Gastroesophageal sphincter (tissue), 4 donors: ENCODE measurements around the gene ABLIM2. TPM values are rescaled to one million over a fixed set of nuclear protein-coding genes. Genes with fewer than 3 reads are reported as not detected.

Experiments used
- ATAC-seq: fragments of 150-250 bp; one replicate; pipeline ENCODE4 v1.9.1; 2016; ENCODE audit warnings: mild to moderate bottlenecking, moderate library complexity
- H3K27ac ChIP-seq, 4 donors: fragments of 200-600 bp; sonication (generic) in 3 of 4; 1 replicate in 3 of 4; 2 replicates in 1 of 4; pipeline ENCODE4 v1.5.1; 2016 to 2019
- H3K27me3 ChIP-seq: fragments of 200-600 bp; sonication (generic); one replicate; pipeline ENCODE4 v1.5.1; 2019
- H3K36me3 ChIP-seq, 2 donors: fragments of 200-600 bp; sonication (generic); one replicate each; pipeline ENCODE4 v1.5.1; 2019; ENCODE audit warnings: control low read depth in 1 of 2
- H3K4me1 ChIP-seq, 3 donors: fragments of 200-600 bp; sonication (generic); 1 replicate in 2 of 3; 2 replicates in 1 of 3; pipeline ENCODE4 v1.5.1; 2016 to 2019; ENCODE audit warnings: control low read depth in 2 of 3
- H3K4me3 ChIP-seq, 2 donors: fragments of 200-600 bp; sonication (generic); one replicate each; pipeline ENCODE4 v1.5.1; 2019; ENCODE audit warnings: mild to moderate bottlenecking in 1 of 2, moderate library complexity in 1 of 2
- H3K9me3 ChIP-seq, 3 donors: fragments of 200-600 bp; sonication (generic); one replicate each; pipeline ENCODE4 v1.5.1; 2017 to 2019; ENCODE audit warnings: control low read depth in 2 of 3
- EP300 ChIP-seq: sonication (generic); formaldehyde crosslinking; IDR thresholded peaks from one replicate; pipeline ENCODE4 v1.6.1; 2017; ENCODE audit warnings: antibody characterized with exemption, mild to moderate bottlenecking
- POLR2A ChIP-seq, 2 donors: fragments of 450-650 bp; IDR thresholded peaks; one replicate each; pipeline ENCODE4 v1.6.1; 2017; ENCODE audit warnings: antibody characterized with exemption in 2 of 2, mild to moderate bottlenecking in 2 of 2, moderate library complexity in 1 of 2
- POLR2AphosphoS5 ChIP-seq: sonication (generic); formaldehyde crosslinking; IDR thresholded peaks from one replicate; pipeline ENCODE4 v1.6.1; 2017; ENCODE audit warnings: antibody characterized with exemption
- WGBS, 2 donors: methylation state at CpG; one replicate each; pipeline ENCODE4 v1.1.5; 2018; ENCODE audit warnings: low coverage in 1 of 2; 5-methylcytosine and 5-hydroxymethylcytosine counted together
- total RNA-seq, 4 donors: library from RNA; depleted of rRNA; stranded (reverse); fragments of >200 nt; gene quantifications; one replicate each; pipeline ENCODE4 v1.1.0, GENCODE V29; 2016
- TF ChIP-seq, protein P1 (sequence below), 4 experiments: fragments of 200-600 bp in 2 of 4; fragments of 450-650 bp in 2 of 4; sonication (generic) in 1 of 4; IDR thresholded peaks; one replicate each; pipeline ENCODE4 v1.5.1; 2017 to 2019; ENCODE audit warnings: antibody characterized with exemption in 4 of 4, mild to moderate bottlenecking in 2 of 4, moderate library complexity in 2 of 4

Gene ABLIM2
- total RNA-seq, 4 donors from 2014 or later: 5.0 to 13.5 (median 8.0) TPM

DNA sequence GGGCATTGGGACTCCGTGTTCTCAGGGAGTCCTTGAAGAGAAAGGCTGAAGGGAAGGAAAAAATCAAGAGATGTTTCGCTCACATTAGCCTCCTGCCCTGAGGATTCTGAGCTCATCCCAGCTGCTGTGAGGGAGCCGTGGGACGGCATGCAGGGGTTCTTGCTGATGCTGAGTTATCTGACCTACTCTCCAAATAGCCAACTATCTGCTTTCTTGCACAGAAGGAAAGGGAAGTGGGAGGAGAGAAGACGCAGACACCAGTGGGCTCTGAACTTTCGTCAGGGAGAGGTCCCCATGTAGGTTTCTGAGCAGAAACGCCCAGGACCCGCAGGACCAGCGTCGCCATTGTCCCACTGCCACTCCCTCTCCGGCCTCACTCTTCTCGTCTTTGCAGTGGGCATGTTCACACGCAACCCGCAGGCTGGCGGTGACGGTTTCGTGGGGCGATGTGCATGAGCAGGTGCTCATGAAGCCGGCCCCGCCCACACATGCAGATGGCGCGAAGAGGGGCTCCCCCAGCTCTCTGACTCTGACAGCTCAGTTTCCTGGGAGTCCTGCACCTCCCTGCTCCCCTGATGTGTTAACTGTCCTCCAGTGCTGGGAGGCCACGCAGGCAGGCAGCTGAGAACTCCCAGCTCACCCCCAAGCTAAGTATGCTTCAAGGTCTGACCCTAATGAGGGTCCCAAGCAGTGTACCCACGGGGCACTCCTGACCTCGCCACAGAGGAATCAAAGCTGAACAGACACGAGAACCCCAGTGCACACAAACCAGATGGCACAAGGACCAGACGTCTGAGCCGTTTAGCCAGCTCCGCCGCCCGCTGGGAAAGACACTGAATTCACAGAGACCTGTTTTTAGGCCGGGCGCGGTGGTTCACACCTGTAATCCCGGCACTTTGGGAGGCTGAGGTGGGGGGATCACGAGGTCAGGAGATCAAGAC is 13.6 kb upstream of the ABLIM2 start:
- WGBS, 2 donors: 67 to 80% methylated on average over 1 to 14 of the region's 36 CpGs
- no peak for TF ChIP-seq POLR2AphosphoS5
- no peak for TF ChIP-seq POLR2A (IDR thresholded peaks at IDR 0.05)
- TF ChIP-seq, protein P1, sequence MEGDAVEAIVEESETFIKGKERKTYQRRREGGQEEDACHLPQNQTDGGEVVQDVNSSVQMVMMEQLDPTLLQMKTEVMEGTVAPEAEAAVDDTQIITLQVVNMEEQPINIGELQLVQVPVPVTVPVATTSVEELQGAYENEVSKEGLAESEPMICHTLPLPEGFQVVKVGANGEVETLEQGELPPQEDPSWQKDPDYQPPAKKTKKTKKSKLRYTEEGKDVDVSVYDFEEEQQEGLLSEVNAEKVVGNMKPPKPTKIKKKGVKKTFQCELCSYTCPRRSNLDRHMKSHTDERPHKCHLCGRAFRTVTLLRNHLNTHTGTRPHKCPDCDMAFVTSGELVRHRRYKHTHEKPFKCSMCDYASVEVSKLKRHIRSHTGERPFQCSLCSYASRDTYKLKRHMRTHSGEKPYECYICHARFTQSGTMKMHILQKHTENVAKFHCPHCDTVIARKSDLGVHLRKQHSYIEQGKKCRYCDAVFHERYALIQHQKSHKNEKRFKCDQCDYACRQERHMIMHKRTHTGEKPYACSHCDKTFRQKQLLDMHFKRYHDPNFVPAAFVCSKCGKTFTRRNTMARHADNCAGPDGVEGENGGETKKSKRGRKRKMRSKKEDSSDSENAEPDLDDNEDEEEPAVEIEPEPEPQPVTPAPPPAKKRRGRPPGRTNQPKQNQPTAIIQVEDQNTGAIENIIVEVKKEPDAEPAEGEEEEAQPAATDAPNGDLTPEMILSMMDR (IDR thresholded peaks at IDR 0.05): no peak
- no peak for TF ChIP-seq EP300
- ATAC-seq: no peak

DNA sequence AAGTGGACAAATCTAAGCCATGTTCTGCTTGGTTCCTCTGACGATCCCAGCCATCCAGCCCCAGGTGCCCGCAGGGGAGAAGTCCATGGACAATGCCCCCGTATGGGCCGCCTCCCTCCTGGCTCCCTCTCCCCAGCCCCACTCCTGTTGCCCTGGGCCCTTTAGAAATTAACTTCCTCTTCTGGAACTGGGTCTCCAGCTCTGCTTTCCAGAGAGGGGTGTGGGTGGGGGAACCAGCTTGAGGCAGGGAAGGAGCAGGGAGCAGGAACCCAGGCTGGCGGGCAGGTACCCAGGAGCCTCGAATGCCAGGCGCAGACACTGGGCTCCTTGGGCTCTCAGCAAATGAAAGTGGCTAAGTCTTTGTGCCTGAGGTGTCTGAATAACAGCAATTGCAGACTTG is 12.7 kb upstream of the ABLIM2 start:
- Histone ChIP-seq H3K4me3 (no peak overlapping the region), H3K36me3 (no peaks in the 10 kb centered on the region), H3K9me3 (peaks cover 0 to 14% (median 0%) of the 10 kb centered on the region in 3 donors), H3K27me3 (peaks cover 13% of the 10 kb centered on the region), H3K27ac (no peak overlapping the region), H3K4me1 (no peaks in the 10 kb centered on the region)
- no peak for ATAC-seq
- 80 to 93% methylated on average over 2 to 3 of the region's 7 CpGs for WGBS, 2 donors
- TF ChIP-seq POLR2A (IDR thresholded peaks at IDR 0.05): no peak

More for the DNA sequence above, 13.6 kb upstream of the ABLIM2 start:
- Histone ChIP-seq H3K4me1 (no peaks in the 10 kb centered on the region), H3K27me3 (peaks cover 13% of the 10 kb centered on the region), H3K4me3 (no peak overlapping the region), H3K9me3 (peaks cover 0 to 14% (median 0%) of the 10 kb centered on the region in 3 donors), H3K27ac (no peak overlapping the region), H3K36me3 (no peaks in the 10 kb centered on the region)

DNA sequence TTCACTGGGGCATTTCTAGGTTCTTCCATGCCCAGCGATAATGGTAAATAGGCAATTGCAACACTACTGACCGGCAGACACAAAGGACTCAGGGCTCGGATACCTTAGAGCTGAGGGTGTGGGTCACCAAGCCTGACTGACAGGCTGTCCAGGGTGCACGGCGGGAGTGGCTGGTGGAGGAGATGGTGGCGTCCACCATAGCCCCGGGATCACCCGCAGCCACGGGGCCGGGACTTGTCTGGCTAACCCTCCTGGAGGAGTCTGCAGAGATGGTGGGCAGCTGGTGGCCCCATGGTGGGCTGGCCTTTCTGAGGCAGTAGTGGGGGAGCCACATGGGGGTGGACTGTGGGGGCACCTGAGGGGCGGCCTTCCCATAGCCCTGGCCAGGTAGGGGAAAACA is 11.7 kb upstream of the ABLIM2 start:
- Histone ChIP-seq H3K27me3 (peaks cover 13% of the 10 kb centered on the region), H3K4me1 (no peaks in the 10 kb centered on the region), H3K9me3 (peaks cover 0 to 14% (median 0%) of the 10 kb centered on the region in 3 donors), H3K36me3 (no peaks in the 10 kb centered on the region), H3K4me3 (no peak overlapping the region), H3K27ac (no peak overlapping the region)
- no peak for ATAC-seq
- WGBS, 2 donors: 93% methylated on average over 9 of the region's 11 CpGs; no CpG with 5 or more reads in 1 of the 2 donors
- TF ChIP-seq, protein P1 (IDR thresholded peaks at IDR 0.05): no peak
- TF ChIP-seq EP300 (no peak), POLR2A (IDR thresholded peaks at IDR 0.05) (no peak), POLR2AphosphoS5 (no peak)

DNA sequence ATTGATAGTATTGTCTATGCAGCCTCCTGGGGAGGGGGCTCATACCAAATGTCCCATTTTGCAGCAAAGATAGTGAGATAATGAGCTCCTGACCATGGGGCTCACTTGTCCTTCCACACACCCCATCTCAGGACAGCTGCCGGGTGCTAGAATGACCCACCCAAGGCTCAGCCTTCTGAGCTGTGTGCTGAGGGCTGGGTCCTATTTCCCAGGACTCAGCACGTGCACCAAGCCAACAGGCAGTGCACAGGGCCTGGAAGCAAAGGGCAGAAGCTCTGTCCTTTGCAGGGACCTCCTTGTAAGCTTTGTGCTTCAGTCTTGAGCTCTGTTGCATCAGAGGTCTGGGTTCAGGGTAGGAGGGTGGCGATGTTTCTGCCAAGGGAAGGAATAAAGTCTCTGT is 11.2 kb upstream of the ABLIM2 start:
- WGBS, 2 donors: no CpG with 5 or more reads among the region's 3 CpGs
- Histone ChIP-seq H3K9me3 (peaks cover 0 to 14% (median 0%) of the 10 kb centered on the region in 3 donors), H3K4me1 (no peaks in the 10 kb centered on the region), H3K27ac (no peak overlapping the region), H3K36me3 (no peaks in the 10 kb centered on the region), H3K27me3 (peaks cover 13% of the 10 kb centered on the region), H3K4me3 (no peak overlapping the region)
- no peak for TF ChIP-seq POLR2AphosphoS5
- no peak for ATAC-seq

DNA sequence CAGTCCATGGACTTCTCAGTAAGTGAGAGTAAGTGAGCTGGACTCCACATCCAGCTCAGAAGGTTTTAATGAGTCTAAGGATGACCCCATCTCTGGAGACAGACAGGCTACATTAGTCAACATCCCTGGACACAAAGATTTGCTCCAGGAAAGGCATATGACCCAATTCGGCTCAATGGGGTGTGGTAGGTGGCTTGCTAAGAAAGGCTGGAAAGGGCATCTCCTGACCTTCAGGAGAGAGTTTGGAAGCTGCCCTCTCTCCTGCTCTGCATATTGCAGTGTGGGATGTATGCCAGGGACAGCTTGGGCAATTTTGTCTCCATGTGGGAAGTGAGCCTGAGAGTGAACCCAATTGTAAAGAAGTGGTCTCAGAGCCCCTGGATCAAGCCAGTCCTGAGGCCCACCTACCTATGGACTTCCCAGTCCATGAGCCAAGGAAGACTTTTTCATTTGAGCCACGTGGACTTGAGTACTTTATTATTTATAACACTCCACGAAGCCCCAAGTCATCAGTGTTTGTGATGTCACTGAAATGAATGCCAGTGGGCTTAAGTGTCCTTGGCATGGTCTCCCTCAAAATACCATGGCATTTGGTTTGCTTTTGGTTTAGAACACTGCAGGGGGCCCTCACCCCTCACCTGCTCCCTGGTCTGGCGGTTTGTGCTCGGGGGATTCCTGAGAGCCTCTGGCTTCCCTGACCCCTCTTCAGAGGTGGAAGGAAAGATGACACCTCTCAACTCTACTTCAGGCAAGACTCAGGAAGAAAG is 10.4 kb upstream of the ABLIM2 start:
- WGBS, 2 donors: 60% methylated on average over 2 of the region's 5 CpGs; no CpG with 5 or more reads in 1 of the 2 donors
- no peak overlapping the region for H3K4me3 ChIP-seq
- peaks cover 0 to 14% (median 0%) of the 10 kb centered on the region in 3 donors for H3K9me3 ChIP-seq
- H3K27me3 ChIP-seq: peaks cover 13% of the 10 kb centered on the region
- no peaks in the 10 kb centered on the region for H3K4me1 ChIP-seq
- TF ChIP-seq POLR2AphosphoS5 (peak; percentile 17), EP300 (no peak)
- no peak for ATAC-seq
- no peak overlapping the region for H3K27ac ChIP-seq
- H3K36me3 ChIP-seq: no peaks in the 10 kb centered on the region

DNA sequence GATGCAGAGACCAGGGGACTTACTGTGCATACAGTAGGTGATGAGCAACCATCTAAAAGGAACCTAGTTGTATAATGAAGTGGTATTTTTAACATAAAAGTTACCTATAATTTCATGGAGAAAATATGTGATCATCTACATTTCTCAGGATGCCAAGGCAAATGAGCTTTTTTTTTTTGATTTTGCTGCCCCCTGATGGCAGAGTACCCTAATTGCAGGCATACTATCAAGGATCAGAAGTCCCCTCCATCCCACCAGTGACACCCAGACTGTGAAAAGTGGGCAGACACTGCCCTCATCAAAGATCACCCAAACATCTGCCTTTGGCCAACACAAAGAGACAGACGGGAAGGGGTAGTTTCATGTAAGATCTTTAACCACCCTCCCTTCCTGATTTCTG is 9.6 kb upstream of the ABLIM2 start:
- H3K27ac ChIP-seq: no peak overlapping the region

More for the DNA sequence above, 9.6 kb upstream of the ABLIM2 start:
- Histone ChIP-seq H3K36me3 (no peaks in the 10 kb centered on the region), H3K27me3 (peaks cover 13% of the 10 kb centered on the region), H3K4me1 (no peaks in the 10 kb centered on the region), H3K4me3 (no peak overlapping the region), H3K9me3 (peaks cover 0 to 14% (median 0%) of the 10 kb centered on the region in 3 donors)
- TF ChIP-seq POLR2AphosphoS5 (no peak), POLR2A (IDR thresholded peaks at IDR 0.05) (no peak), EP300 (no peak)
- TF ChIP-seq, protein P1 (IDR thresholded peaks at IDR 0.05): peak in 1 of 4 experiments; percentile 10
- WGBS, 2 donors: 100% methylated on average over 1 of the region's 1 CpG; no CpG with 5 or more reads in 1 of the 2 donors
- no peak for ATAC-seq
